NCI-H82 (cell line): ENCODE results near the gene ALG11.
"Not testable (repeated sequence)": the region's sequence is repeated elsewhere in the genome, so short reads cannot be mapped to it uniquely, and the experiment has no call there.

Experiments used
- DNase-seq: peaks from one replicate; lab custom pipeline; 2025; lab: John Stamatoyannopoulos, UW

The ALG11 gene

DNA sequence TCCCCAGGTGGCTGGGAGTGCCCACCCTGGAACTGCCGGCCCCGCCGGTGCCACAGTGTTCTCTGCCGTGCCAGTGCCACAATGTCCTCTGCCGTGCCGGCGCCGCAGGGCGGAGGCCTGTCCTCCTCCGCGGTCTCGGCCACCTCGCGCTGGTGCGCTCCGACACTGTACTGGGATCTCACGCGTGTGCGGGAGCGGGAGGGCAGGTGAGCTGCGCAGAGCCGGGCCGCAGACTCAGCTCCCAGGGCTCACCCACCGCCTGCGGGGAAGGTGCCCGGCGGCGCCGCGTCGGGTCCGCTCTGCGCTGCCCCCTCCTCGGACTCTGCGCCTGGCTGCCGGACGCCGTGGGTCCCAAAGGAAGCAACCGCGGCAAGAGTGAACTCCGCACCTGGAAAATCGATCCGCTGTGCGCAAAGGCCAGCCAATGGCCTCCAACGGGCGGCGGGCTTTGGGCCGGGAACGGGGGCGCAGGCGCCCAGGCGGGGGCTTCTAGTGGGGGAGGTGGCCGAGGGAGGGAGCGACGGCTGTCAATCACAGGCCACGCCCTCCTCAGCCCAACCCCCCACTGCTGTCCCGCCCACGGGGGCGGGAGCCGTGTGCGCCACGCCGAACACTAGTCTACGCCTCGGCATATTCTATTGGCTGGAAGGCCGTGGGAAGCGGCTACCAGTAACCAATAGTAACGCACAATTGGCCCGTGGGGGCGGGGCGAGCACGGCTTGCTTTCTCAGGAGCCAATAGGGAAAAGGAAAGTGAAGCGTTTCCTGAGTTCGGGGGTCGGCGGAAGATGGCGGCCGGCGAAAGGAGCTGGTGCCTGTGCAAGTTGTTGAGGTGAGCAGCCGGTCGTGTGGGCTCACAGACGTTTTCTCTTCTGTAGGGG lies at the start of gene ALG11:
ALG11 (plus strand) TSS at position 767 of the 880 bp plus-strand sequence; CDS start at position 788, 21 bp downstream.
- DNase-seq, result peak; percentile 100

GRCh38 chr13:51966186-51966585 lies 46.0 kb upstream of the ALG11 start:
- DNase-seq, result no peak

DNA sequence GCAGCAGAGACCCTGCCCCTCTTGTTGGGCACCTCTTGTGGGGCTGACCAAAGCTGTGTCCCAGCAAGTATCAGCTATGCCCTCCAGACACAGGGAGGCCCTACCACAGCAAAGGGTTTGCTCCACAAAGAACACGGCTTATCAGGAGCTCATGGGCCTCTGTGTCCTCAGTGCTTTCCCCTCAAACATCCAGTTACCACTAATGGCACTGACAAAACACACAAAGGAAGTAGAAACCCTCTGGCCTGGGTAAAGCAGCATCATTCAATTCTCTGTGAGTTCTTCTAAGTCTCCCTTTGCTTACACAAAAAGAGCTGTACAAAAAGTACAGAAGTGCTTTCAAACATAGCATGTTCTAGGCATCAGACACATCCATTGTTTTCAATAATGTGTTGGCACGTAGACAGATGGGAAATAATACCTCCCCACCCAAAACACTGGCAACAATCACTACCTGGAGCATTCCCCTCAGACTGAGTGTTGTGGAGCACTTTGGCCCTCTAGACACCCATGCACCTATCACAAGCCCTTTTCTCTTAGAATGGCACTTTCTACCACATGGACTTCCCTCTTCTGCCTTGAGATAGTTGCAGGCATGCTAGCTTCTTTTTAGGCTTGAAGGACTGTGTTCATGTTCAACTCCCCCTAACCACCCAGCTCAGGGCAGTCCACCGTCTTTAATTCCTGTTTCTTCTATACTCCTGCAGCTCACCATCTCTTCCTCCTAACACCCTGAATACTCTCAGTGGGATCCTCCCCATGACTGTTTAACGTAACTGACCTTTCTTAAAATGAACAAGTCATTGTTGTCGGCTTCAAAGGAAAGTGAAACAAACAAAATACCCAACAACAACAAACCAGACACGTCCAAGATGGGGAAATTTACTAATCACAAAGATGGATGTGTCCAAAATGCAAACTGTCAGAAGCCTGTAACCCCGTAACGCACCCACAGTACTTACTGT lies 44.4 kb upstream of the ALG11 start:
- no peak for DNase-seq

DNA sequence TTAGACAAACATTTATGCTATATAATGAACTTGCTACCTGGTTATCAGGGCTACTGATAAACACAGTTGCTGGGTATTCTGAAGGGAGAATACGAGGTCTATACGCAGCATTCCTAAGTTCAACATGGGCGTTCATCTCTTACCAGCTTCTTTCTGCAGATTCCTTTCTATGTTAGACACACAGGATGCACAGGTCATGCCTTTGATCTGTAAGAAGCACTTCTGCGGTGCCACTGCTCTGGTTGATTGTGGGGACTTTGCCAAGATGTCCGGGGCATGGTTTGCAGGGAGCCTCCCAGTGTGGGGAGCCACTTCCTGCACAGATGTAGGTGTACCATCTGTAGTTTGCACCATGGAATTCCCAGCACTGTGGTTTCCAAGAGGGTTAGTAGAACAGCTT lies 41.8 kb upstream of the ALG11 start:
- DNase-seq, result no peak

DNA sequence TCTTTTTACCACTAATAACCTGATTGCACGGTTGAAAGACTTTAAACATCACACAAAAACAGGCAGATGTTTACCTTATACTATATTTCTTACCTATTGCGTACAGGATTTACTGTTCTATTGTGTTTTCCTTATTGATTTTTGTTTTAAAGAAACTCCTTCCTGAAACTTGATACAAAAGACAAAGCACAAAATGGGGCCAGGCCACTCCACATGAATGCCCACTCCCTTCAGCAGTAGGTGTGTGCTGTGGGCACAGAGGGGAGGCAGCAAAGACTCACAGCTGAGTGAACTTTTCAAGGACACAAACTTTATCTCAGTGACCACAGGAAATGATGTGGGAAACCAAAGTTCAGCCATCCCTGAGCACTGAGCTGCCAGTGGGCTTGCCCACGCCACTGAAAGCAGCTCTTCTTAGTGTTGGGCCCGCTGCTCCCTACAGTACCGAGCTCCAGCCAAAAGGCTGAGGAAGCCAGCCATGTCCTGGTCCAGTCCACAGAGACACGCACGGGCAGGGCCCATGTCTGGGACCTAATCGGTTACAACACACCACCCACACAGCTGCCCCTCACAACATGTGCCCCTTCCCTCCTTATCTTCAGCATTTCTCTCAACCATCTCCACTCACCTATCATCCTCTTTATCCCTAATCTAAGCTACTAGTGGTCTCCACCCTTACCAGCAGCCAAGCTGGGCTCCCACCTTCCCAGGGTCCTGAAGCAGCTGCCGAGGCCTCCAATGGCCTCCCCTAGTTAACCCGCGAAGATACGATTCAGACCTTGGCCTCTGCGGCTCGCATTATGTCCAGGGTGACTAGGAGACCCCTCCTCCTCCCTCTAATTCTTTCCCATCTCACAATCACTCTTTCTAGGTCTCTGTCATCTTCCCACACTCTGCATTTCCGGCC lies 40.4 kb upstream of the ALG11 start:
- no peak for DNase-seq

DNA sequence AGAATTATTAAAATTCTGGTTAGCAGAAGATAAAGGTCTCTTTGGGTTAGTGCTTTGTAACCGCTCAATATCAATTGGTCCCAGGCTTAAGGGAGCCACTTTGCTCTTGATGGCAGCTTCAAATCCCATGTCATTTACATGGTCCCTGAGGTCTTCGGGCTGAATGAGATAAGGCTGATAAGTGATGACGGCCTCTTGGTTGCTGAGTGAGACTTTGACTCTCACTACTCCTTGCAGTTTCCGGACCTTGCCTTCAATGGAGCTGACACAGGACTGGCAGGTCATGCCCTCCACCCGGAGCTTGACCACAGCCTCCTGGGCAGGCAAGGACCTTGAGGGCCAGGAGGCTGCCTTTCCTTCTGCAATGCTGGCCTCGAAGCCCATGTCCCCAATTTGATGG lies 37.7 kb upstream of the ALG11 start:
- DNase-seq, result no peak

- DNase-seq, result no peak
These were observed 35.8 kb upstream of the ALG11 start for GRCh38 chr13:51976423-51976822.

DNA sequence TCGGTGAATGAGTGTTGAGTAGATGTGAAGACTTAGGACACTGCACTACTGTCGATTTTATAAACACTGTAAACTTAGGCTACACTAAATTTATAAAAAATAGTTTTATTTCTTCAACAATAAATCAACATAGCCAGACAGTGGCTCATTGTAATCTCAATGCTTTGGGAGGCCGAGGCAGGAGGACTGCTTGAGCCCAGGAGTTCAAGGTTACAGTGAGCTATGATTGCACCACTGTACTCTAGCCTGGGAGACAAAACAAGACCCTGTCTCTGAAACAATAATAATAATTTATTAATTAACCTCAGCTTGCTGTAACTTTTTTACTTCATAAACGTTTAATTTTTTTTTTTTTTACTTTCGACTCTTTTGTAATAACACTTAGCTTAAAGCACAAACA lies 35.3 kb upstream of the ALG11 start:
- DNase-seq, result no peak

DNA sequence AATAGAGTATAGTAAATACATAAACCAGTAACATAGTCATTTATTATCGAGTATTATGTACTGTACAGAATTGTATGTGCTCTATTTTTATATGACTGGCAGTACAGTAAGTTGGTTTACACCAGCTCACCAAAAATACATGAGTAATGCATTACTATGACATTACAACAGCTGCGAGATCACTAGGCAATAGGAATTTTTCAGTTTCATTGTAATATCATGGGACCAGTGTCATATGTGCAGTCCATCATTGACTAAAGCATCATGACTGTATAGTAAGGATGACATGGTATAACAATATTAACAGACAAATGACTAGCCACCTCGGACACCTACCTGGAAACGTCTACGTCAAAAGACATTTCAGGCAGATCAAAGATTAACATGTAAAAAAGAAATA lies 34.6 kb upstream of the ALG11 start:
- DNase-seq, result no peak

DNA sequence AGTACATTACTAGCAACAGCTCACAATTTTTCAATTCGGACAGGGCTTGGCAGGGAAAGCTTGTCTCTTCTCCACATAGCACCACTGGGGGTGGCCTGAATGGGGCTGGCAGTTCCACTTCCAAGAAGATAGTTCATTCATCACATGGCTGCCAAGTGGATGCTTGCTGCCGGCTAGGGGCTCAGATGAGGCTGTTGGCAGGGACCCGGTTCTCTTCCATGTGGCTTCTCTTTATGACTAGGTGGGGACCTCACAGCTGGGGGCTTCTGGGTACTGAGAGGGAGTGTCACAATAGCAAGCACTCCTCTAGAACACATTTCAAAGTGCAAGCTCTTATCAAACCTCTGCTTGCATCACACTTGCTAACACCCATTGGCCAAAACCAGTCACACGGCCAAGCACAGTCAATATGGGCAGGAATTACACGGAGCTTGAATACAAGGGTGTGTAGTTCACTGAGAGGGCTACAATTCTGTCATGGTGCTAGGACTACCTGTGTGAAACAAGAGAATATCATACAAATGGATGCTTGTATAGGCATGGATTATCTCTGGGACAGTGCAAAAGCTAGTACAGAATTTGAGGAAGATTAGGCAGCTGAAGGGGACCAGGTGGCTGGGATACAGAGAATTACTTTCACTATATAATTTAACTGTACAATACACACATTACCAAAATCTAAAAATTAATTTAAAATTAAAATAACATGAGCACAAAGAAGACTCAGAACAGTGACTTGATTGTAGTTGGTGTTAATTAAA lies 33.2 kb upstream of the ALG11 start:
- DNase-seq, result no peak

DNA sequence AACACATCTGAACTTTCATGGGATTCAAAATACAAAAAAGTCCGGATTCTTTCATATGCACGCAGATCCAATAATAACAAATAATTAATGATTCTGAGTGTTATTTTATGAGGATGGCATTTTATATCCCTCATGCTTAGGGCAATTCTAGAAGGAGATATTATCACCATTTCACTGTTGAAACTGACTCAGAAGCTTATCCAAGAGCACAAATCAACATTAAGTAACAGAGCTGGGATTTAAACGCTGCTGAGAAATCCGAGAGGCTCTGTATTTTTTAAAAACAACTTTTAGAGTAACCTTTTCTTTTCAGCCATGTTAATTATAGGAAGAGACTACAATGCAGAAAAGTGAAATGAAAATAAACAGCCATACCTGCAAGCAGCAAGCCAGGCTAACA lies 31.3 kb upstream of the ALG11 start:
- no peak for DNase-seq

DNA sequence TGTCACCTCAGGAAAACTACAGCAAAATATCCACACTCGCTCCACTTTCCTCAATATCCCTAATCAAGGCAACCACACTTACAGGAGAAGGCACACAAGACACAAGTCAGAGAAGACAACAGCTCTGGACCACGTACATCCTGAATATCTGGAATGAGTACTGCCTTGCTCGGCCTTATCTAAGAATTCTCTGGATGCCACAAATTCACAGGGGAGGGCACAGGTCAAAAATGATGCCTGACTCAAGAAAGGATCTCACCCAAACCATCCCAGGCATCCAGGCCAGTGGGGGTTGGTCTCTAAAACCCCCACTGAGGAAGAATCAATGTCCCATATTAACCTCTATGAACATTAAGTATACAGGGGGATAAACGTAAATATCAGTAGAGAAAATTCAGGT lies 30.8 kb upstream of the ALG11 start:
- DNase-seq, result no peak

DNA sequence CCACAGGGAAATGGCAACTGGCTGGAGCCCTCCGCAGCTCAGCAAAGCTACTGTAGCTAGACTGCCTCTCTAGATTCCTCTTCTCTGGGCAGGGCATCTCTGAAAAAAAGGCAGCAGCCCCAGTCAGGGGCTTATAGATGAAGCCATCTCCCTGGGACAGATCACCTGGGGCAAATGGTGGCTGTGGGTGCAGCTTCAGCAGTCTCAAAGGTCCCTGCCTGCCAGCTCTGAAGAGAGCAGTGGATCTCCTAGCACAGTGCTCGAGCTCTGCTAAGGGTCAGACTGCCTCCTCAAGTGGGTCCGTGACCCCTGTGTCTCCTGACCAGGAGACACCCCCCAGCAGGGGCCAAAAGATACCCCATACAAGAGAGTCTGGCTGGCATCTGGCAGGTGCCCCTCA lies 28.9 kb upstream of the ALG11 start:
- not testable (repeated sequence) for DNase-seq

GRCh38 chr13:51984904-51985303 lies 27.3 kb upstream of the ALG11 start:
- DNase-seq, result not testable (repeated sequence)

GRCh38 chr13:51988988-51989618 lies 23.1 kb upstream of the ALG11 start:
- DNase-seq, result no peak

DNA sequence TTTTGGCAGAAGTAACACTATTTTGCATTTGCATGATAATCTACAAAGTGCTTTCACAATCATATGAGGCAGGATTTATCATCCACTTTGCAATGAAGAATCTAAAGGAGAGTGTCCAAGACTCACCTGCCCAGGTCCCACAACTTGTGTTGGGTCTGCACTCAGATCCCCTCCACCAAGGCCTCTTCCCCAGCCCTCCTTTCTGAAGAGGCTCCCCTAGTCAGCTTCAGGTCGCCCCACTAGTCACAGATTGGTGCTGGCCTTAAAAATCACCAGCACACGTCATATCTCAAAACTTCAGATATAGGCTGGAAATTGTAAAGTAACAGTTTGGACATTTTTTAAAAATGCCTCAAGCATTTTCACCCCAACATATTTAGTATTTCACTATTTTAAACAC lies 18.5 kb upstream of the ALG11 start:
- no peak for DNase-seq

DNA sequence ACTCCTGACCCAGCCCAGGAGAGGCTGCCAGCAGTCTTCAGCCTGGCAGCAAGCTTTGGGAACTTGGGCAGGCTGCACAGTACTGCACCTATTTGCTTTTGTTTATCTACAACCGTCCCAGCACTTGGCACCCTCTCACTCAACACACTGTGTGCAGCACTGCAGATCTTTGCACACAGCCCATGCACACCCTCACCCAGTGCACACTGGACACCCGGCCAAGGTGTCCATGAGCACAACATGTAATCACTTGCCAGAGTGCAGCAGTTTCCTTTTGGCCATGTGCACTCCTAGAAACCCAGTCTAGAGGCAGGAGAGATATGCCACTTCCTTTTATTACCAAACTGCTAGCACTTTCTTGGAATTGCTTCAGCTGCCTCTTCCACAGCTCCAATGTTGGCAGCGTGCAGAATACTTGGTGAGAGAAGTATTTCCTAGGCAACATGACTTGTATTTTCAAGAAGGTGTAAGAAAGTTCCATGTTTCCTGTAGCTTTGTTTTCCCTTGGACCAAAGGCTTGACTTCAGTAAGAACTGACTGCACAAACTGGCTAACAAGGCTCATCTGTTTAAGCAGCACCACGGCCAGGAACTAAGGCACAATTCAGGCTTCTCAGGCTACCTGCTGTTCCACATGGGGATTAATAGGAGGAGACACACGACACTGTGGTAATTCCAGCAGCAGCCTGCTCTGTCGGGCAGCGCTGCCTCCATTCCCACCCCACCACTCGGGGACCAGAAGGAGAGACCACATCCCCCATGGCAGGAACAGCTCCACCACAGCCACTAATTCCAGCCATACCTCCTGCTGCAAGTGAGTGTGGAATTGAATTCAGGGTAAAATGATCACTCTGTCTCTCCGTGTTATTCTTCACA lies 16.3 kb upstream of the ALG11 start:
- peak; percentile 91 for DNase-seq

DNA sequence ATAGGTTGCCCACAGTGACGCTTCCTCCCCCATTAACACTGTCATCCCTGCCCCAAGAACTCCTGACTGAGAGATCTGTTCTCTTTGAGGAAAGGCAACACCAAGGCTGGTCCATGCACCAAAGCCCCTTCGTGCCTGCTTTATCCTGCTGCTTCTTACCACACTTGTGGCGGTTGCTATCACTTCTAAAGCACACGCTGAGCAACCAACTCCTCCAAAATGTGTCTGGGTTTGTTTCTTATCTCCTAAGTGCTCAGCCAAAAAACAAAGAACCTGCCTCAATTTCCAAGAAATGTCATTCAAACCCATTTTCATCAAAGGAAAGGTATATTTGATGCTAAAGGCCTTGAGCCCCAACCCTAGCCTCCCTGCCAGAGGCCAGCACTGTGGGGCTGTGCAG lies 15.6 kb upstream of the ALG11 start:
- DNase-seq, result no peak

GRCh38 chr13:51997186-51997585 lies 15.0 kb upstream of the ALG11 start:
- DNase-seq, result no peak
